Lower leg skin (tissue), 3 donors: ENCODE measurements around the gene ZNF718.
"Not testable (repeated sequence)": the region's sequence is repeated elsewhere in the genome, so short reads cannot be mapped to it uniquely, and the experiment has no call there.

Experiments
- POLR2A ChIP-seq, 2 donors: fragments of 450-650 bp; IDR thresholded peaks; one replicate each; pipeline ENCODE4 v1.6.1; 2016 to 2017; ENCODE audit warnings: antibody characterized with exemption in 2 of 2, mild to moderate bottlenecking in 1 of 2, moderate library complexity in 1 of 2
- TF ChIP-seq, protein P1 (sequence below), 3 donors: fragments of 450-650 bp; IDR thresholded peaks; one replicate each; pipeline ENCODE4 v1.5.1; 2016; ENCODE audit warnings: antibody characterized with exemption in 3 of 3, mild to moderate bottlenecking in 3 of 3, moderate library complexity in 2 of 3

DNA sequence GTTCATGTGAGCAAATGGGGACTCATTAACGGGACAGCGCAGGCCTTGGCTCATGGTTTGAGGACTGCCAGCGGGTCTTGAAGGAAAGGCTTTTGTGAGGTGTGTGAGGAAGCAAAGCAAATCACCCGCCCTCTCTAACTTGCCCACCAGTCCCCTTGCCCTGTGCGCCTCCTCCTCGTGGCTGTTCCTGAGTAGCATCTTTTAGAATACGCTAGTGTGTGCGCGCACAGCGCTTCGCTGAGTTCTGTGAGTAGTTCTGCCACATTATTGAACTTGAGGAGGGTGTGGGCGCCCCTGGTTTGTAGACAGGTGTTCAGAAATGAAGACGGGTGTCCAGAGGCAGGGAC is 88.9 kb downstream of the ZNF718 start:
- TF ChIP-seq, protein P1, sequence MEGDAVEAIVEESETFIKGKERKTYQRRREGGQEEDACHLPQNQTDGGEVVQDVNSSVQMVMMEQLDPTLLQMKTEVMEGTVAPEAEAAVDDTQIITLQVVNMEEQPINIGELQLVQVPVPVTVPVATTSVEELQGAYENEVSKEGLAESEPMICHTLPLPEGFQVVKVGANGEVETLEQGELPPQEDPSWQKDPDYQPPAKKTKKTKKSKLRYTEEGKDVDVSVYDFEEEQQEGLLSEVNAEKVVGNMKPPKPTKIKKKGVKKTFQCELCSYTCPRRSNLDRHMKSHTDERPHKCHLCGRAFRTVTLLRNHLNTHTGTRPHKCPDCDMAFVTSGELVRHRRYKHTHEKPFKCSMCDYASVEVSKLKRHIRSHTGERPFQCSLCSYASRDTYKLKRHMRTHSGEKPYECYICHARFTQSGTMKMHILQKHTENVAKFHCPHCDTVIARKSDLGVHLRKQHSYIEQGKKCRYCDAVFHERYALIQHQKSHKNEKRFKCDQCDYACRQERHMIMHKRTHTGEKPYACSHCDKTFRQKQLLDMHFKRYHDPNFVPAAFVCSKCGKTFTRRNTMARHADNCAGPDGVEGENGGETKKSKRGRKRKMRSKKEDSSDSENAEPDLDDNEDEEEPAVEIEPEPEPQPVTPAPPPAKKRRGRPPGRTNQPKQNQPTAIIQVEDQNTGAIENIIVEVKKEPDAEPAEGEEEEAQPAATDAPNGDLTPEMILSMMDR (IDR thresholded peaks at IDR 0.05): not testable (repeated sequence)
- not testable (repeated sequence) for TF ChIP-seq POLR2A (IDR thresholded peaks at IDR 0.05)
